Activated CD4-positive, CD25-positive, alpha-beta regulatory T cell treated with anti-CD3 and anti-CD28 coated beads, Interleukin-2, amount 50 U/mL, for 24 hours (primary cell): ENCODE measurements around the gene KCNQ5.
A peak's percentile ranks its signal among the peaks of the same experiment; 100 is the strongest.

Source experiments
- ATAC-seq, 2 donors: fragments of 150-1000 bp; cut with Tn5 transposase; one replicate each; pipeline ENCODE4 v1.10.0; 2021; ENCODE audit warnings: mild to moderate bottlenecking in 1 of 2, moderate library complexity in 1 of 2

KCNQ5 gene

DNA sequence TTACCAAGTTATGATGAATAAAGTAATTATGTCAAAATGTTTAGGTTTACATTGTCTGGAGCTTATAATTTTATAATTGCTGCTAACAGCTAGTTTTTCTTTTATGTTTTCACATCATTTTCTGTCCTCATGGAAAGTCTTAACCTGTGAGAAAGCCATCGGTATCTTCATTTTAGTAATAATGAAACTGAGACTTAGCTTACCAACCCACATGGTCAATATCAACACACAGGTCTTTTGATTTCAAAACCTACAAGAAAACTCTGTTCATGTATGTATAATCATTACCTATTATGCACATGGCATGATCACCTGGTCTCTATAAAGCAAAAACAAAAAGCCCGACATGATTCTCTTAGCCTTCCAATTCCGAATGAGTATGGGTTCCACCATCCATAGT is 61.9 kb downstream of the KCNQ5 start:
- no peak for ATAC-seq

DNA sequence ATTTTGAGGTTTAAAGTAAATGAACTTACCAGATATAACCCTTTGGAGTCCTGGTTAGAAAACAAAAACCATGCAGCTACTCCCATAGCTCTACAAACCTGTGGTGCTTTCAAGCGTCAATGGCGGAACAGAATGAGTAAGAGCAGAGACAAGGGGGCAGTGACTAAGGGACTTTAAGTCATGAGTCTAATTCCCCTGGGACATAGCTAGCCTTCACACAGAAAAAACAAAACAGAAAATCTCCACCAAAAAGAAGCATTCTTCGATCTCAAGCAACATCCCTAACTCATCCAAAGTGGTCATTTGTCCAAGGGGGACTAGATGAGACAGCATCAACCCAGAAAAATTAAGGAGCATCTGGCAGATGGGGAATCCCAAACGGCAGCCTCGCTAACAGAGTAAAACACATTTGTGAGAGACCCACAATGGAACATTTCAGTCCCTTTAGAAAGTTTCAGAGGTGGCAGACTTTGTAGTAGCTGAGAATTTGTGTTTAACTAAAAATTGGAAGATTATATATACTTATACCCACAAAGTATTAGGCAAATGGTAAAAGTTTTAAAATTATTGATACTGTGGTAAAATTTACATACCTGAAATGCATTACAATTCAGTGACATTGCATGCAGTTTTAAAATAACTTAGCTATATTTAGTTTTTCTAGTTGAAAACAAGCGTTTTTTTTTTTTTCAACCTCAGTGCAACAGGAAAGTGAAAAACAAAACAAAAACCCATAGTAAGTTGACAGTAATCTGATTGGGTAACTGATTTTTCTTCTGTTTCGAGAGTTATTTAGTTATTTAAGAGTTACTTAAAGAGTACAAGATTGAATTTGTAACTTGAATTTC is 67.5 kb downstream of the KCNQ5 start:
- no peak for ATAC-seq

DNA sequence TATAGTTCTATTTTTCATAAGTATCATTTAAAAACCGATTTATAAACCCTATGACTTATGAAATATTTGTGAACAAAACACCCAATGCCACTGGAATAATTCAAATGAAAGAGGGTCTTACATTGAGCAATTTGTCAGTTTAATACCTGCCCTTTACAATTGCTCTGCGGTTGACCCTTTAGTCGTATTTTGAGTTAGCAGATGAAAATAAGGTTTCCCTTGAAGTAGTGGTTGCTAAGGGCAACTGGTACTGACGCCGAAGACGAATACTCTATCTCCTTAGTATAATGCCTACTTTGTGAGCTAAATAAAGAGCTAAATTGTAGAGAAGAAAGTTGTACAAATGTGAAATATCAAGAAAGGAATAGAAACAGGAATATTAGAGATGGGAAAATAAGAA is 69.4 kb downstream of the KCNQ5 start:
- no peak for ATAC-seq

DNA sequence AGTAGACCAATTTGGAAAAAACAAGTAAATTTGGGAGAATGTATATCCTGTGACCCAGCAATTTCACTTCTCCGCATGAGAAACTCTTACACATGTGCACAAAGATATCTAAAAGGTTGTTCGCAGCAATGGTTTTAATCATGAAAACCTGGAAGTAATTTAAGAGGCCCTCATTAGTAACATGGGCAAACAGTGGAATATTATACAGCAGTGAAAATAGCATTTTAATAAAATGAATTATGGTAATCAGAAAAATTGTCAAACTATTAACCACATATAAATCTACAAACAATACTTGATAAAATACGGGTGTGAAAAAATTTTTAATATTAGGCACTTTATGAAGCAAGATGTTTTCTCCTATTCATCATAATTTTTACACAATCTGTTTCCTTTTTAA is 74.2 kb downstream of the KCNQ5 start:
- no peak for ATAC-seq

- ATAC-seq: no peak
Observed at GRCh38 chr6:72699159-72699558, 77.3 kb downstream of the KCNQ5 start.

DNA sequence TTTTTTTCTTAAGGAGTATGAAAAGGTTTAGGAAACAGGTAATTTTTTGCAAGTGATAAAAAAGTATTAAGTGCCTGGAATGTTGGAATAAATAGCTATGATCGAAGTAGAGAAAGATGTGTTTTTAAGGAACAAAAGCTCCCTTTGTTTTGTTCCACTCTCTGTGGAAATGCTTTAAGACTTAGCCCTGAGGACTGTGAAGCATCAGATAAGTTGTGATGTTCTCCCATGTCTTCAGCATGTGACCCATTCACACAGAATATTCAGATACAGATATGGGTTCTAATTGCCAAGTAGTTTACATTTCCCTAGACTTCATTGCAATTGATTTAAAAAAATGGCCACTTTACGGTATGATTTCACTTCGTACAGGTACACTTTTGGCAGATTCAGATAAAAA is 80.6 kb downstream of the KCNQ5 start:
- no peak for ATAC-seq

DNA sequence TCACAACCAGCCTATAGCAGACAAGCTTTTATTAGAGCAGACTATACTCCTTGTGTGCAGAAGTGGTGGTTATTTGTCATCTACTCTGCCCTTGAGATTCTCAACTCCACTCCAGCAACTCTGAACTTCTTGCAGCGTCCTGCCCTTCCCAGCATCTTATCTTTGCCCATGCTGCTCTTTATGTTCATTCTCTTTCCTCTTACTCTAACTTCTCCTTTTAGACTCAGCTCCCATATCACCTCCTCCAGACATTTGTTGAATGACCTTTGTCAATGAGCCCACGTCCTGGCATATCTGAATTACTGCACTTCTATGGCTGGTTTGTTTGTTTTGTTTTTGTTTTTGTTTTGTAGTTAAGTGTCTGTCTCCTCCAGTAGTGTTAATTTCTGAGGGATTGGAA is 81.2 kb downstream of the KCNQ5 start:
- ATAC-seq: no peak

GRCh38 chr6:72704979-72705378 is 83.1 kb downstream of the KCNQ5 start:
- ATAC-seq: no peak

- no peak for ATAC-seq
Observed at GRCh38 chr6:72709431-72709830, 87.6 kb downstream of the KCNQ5 start.

DNA sequence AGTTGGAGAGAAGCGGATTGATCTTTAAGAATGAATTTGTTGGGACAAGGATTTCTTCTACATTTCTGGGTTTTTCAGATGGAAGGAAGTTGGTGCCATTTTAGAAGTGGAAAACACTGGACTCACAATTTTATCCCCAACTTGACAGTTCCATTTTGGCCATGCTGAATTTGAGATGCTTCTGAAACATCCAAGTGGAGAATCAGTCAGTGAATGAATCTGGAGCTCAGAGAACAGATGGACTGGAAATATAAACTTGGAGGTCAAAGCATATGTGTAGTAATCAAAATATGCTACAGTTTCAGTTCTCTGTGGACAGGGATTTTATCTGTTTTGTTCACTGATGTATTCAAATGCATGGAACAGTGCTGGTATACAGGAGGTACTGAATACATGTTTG is 89.9 kb downstream of the KCNQ5 start:
- ATAC-seq: no peak

DNA sequence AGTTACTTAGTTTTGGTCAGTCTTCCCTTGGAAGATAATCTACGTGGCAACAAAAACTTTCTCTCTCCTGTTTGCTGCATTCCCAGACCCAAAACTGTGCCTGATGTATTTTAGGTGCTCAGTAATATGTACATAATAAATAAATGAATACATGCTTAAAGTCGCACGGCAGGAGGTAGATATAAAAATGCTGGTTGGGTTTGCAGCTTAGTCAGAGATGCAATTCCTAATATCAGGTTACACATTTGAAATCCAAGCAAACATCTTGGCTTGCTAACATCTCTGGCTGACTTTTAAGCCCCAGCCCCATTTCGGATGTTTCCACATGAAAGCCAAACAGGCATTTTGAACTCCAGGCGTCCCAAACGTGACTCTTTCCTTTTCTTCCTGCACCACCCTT is 91.0 kb downstream of the KCNQ5 start:
- ATAC-seq: no peak

- no peak for ATAC-seq
Observed at GRCh38 chr6:72715119-72715518, 93.3 kb downstream of the KCNQ5 start.

- no peak for ATAC-seq
Observed at GRCh38 chr6:72716916-72717315, 95.1 kb downstream of the KCNQ5 start.

GRCh38 chr6:72720464-72720863 is 98.6 kb downstream of the KCNQ5 start:
- no peak for ATAC-seq

- no peak for ATAC-seq
Observed at GRCh38 chr6:72721346-72721745, 99.5 kb downstream of the KCNQ5 start.

DNA sequence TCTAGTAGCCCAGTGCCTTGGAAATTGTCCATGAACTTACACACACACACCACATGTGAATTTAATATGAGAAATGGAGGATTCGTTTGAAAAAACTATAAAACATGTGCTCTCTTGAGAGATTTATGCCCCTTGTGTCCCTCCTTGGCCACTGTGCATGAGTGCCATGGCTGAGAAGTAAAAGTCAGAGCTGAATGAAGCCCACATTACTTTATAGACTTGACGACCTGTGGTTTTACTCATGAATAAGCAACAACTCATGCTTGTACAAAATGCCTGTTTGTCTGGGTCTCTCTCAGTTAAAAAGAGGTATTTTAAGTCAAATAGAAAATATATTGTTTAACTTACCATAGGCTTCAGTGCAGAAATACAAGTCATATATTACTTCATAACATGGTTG is 102.7 kb downstream of the KCNQ5 start:
- no peak for ATAC-seq

- no peak for ATAC-seq
Observed at GRCh38 chr6:72728706-72729343, 107.0 kb downstream of the KCNQ5 start.

- ATAC-seq: no peak
Observed at GRCh38 chr6:72733045-72733444, 111.2 kb downstream of the KCNQ5 start.

DNA sequence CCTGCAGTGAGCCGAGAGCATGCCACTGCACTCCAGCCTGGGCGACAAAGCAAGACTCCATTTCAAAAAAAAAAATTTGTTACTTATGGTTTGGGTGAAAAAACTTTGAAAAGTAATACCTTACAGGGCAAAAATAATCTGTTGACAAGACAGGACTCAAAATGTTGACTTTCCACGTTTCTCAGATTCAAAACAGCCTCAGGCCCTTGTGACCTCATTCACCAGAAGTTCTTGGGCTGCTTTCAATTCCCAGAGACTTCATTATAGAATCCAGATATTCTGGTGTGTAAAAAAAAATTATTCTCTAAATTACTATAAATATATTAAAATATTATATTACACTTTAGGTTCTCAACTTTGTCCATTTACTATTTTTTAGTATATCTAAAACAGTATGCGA is 116.2 kb downstream of the KCNQ5 start:
- ATAC-seq: no peak

DNA sequence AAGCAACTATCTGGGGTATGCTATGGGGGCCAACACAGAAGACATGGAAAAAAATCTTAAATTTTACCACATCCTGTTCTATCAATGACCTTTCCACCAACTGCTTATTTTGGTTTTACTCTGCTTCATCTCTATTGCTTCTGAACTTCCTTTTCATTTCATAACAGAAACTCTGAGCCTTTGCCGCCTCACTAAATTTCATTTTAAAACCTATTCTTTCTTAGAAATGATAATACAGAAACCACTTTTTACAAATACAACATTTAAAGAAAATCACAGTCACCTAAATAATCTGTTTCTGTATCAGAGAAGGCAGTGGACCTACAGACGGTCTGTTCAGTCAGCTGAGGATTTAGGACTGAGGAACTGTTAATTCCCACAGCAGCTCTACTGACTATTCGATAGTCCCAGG is 117.5 kb downstream of the KCNQ5 start:
- ATAC-seq: peak; percentile 62 to 68

DNA sequence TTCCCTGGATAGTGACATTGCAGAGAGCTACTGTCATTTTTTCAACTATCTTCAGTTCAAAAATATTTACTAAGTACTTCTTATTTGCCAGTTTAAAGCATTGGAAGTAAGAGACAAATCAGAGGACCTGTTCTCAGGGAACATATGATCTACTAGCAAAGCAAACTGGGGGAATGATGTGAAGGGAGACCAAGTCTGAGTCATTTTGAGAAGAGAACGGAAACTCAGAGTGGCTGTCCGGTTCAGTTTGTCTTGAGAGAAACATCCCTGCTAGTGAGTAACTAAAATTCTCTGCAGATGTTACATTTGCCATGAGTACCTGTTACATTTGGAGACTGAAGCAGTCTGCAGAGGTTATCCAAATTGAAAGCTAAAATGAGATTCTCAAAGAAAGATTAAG is 118.3 kb downstream of the KCNQ5 start:
- peak in 1 of 2 donors; percentile 37 for ATAC-seq

DNA sequence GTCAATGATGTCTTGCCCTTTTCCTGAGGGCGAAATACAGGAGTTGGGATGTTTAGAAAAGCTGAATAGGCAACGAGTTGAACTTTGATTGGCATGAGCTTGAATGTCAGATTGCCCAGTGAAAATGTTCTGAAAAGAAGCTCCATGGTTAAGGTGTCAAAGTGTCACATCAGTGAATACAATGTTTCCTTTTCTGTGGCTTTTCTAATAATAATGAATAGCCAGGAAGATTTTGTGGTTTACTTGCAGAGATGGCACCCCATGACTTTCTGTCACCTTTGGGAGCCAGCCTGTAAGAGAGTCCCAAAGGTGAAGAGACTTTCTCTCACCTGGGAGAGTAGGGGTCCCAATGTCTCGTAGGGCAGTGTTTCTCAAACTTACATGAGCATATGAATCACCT is 119.2 kb downstream of the KCNQ5 start:
- peak in 1 of 2 donors; percentile 27 for ATAC-seq

DNA sequence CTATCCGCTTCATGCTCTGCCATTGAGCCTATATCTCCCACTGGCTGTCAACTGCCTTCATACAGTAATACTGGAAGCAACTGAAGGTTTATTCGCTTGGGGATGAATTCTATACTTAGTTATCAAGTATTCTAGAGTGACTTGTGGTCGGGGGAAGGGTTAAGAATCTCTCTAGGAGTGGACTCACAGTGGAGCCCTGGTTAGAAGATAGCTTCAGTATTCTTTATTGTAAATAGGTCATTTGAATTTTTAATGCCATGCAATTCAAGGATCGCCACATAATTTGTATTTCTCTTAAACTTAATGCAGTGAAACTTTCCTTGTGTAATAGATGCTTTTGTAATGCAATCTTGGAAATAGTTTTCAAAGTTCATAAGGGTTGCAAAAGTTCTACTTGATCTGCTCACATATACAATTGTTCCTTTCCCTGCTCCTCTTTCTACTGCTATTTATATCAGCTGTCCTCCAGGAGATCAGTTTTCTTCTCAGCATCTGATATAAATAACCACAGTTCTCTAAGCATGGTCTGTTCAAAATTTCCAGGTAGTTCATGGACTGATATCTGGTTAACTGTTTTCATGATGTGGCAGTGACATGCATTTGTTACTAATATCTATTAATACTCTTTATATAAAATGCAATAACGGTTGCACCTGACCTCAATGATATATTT is 120.3 kb downstream of the KCNQ5 start:
- ATAC-seq: no peak

DNA sequence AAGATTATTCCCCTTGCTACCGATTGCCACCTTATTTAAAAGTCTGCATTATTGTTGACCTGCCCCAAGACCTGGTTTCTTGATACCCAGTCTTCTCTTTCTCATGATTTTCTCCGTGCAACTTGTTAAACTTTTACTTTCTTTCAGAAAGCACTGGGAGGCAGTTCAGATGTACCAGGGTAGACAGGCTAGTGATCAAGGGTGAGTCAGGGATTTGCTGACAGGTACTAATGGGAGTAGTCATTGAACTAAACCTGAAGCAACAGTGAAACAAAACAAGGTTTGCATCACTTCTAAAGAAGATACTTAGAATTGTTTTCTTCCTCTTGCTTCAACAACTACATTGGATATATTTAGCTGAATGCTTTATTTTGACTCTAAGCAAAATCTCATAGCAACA is 124.4 kb downstream of the KCNQ5 start:
- peak; percentile 65 to 66 for ATAC-seq
